HepG2 (cell line): ENCODE measurements around the gene DPP6. TPM values are rescaled to one million over a fixed set of nuclear protein-coding genes. Genes with fewer than 3 reads are reported as not detected.
A peak's percentile ranks its signal among the peaks of the same experiment; 100 is the strongest.

Experiments used
- ATAD3A ChIP-seq: sonication (generic); formaldehyde crosslinking; IDR thresholded peaks from 2 replicates; pipeline ENCODE4 v1.4.0; 2020; ENCODE audit warnings: missing genetic modification reagents
- HDAC2 ChIP-seq: sonication (generic); formaldehyde crosslinking; IDR thresholded peaks from 2 replicates; pipeline ENCODE4 v1.4.0; 2020; ENCODE audit warnings: missing genetic modification reagents
- JUND ChIP-seq: sonication (generic); formaldehyde crosslinking; IDR thresholded peaks from 2 replicates; pipeline ENCODE4 v1.8.0; 2022; ENCODE audit warnings: mild to moderate bottlenecking, missing genetic modification reagents
- MYNN ChIP-seq: sonication (generic); formaldehyde crosslinking; IDR thresholded peaks from 2 replicates; pipeline ENCODE4 v1.4.0; 2020; ENCODE audit warnings: mild to moderate bottlenecking, low read depth, missing genetic modification reagents
- POGZ ChIP-seq: sonication (generic); formaldehyde crosslinking; IDR thresholded peaks from 2 replicates; pipeline ENCODE4 v1.4.0; 2020; ENCODE audit warnings: mild to moderate bottlenecking, missing genetic modification reagents
- POLR2G ChIP-seq: fragments of 200-400 bp; formaldehyde crosslinking; IDR thresholded peaks from 2 replicates; pipeline ENCODE4 v1.6.1; 2018; ENCODE audit warnings: mild to moderate bottlenecking, low read depth, low read length, moderate library complexity
- SOX5 ChIP-seq: IDR thresholded peaks from 2 replicates; pipeline ENCODE4 v1.6.1; 2016; ENCODE audit warnings: borderline replicate concordance
- TBL1XR1 ChIP-seq: fragments of 150-350 bp; IDR thresholded peaks from 2 replicates; pipeline ENCODE4 v1.6.1; 2014; ENCODE audit warnings: borderline replicate concordance, low read length; ENCODE audit not compliant: partially characterized antibody
- U2AF2 ChIP-seq: fragments of 200-400 bp; formaldehyde crosslinking; IDR thresholded peaks from 2 replicates; pipeline ENCODE4 v1.6.1; 2017; ENCODE audit warnings: low read depth, mild to moderate bottlenecking, low read length
- ZFP90 ChIP-seq: sonication (generic); formaldehyde crosslinking; IDR thresholded peaks from 2 replicates; pipeline ENCODE4 v1.8.0; 2022; ENCODE audit warnings: missing genetic modification reagents, mild to moderate bottlenecking, inconsistent platforms, borderline replicate concordance
- ZMYM3 ChIP-seq: sonication (generic); formaldehyde crosslinking; IDR thresholded peaks from 2 replicates; pipeline ENCODE4 v1.5.1; 2020; ENCODE audit warnings: mild to moderate bottlenecking, missing genetic modification reagents
- ZNF225 ChIP-seq: sonication (generic); formaldehyde crosslinking; IDR thresholded peaks from 2 replicates; pipeline ENCODE4 v1.4.0; 2020; ENCODE audit warnings: mild to moderate bottlenecking, missing genetic modification reagents
- ZNF333 ChIP-seq: sonication (generic); formaldehyde crosslinking; IDR thresholded peaks from 2 replicates; pipeline ENCODE4 v1.4.0; 2020; ENCODE audit warnings: mild to moderate bottlenecking, missing genetic modification reagents, borderline replicate concordance
- ZNF550 ChIP-seq: sonication (generic); formaldehyde crosslinking; IDR thresholded peaks from 2 replicates; pipeline ENCODE4 v1.4.0; 2020; ENCODE audit warnings: mild to moderate bottlenecking, missing genetic modification reagents, borderline replicate concordance
- ZNF839 ChIP-seq: sonication (generic); formaldehyde crosslinking; IDR thresholded peaks from 2 replicates; pipeline ENCODE4 v1.4.0; 2020; ENCODE audit warnings: missing genetic modification reagents, mild to moderate bottlenecking, borderline replicate concordance
- polyA plus RNA-seq, 8 experiments: library from polyadenylated mRNA; depleted of rRNA in 3 of 8; stranded (reverse) in 7 of 8; unstranded in 1 of 8; fragments of >200 nt; fragmentation: Illumina TruSeq in 4 of 8; extraction: Trizol in 4 of 8; gene quantifications; 2 replicates each; pipeline versions ENCODE4 v1.2.1 to v1.2.3, GENCODE V29; 2011 to 2016; ENCODE audit warnings: low read depth in 4 of 8, missing spikeins in 1 of 8, mixed read lengths in 1 of 8; ENCODE audit not compliant: insufficient read depth in 1 of 8
- total RNA-seq, 5 experiments: library from RNA; depleted of rRNA; stranded (reverse); fragments of >200 nt; fragmentation: Illumina TruSeq; extraction: Trizol; gene quantifications; 2 replicates each; pipeline ENCODE4 v1.2.3, GENCODE V29; 2016; ENCODE audit warnings: low read depth in 1 of 5
- TF ChIP-seq, protein P1 (sequence below): fragments of 450-650 bp; IDR thresholded peaks from 2 replicates; pipeline ENCODE4 v1.6.1; 2017; ENCODE audit warnings: mild to moderate bottlenecking
- TF ChIP-seq, protein P2 (sequence below): sonication (generic); formaldehyde crosslinking; conservative IDR thresholded peaks from 2 replicates; pipeline ENCODE4 v1.4.0; 2020; ENCODE audit warnings: missing genetic modification reagents
- TF ChIP-seq, protein P3 (sequence below): sonication (generic); formaldehyde crosslinking; IDR thresholded peaks from 2 replicates; pipeline ENCODE4 v1.5.0; 2020; ENCODE audit warnings: mild to moderate bottlenecking, missing genetic modification reagents, borderline replicate concordance
- TF ChIP-seq, protein P4 (sequence below): sonication (generic); formaldehyde crosslinking; IDR thresholded peaks from 2 replicates; pipeline ENCODE4 v1.8.0; 2022; ENCODE audit warnings: mild to moderate bottlenecking, missing genetic modification reagents

The DPP6 gene
- total and polyA plus RNA-seq, 2 of the 13 experiments (the other 11 are each of a cell fraction or from before 2014, with no cell fraction given), result not detected

DNA sequence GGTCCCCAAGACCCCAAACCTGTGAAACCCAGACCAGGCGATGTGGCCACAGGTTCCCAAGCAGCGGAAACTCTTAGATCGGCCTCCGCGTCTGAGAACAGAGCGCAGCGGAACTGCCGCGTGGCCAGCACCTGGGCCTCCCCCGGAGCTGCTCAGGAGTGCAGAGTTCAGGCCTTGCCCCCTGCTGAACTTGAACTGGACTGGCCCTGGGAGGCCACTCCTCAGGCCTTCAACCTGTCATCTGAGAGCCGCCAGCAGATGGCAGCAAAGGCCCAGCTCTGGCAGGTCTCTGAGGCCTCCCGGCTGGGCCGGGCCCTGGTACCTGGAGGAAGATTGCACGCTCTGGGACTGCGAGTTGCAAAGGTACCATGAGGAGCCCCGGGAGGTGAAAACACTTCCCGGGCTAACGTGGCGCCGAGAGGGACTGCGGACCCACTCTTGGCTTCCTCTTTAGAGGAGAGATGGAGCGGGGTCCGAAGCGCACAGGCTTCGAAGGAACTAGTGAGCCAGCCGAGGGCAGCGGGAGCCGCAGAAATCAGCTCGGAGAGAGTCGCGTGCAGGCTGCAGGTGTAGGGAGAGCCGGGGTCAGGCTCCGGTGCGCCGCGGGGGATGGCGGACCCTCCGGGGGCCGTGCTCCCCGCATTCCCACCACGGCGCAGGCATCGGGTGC lies 861.6 kb downstream of the DPP6 start (continued):
- TF ChIP-seq, protein P1, sequence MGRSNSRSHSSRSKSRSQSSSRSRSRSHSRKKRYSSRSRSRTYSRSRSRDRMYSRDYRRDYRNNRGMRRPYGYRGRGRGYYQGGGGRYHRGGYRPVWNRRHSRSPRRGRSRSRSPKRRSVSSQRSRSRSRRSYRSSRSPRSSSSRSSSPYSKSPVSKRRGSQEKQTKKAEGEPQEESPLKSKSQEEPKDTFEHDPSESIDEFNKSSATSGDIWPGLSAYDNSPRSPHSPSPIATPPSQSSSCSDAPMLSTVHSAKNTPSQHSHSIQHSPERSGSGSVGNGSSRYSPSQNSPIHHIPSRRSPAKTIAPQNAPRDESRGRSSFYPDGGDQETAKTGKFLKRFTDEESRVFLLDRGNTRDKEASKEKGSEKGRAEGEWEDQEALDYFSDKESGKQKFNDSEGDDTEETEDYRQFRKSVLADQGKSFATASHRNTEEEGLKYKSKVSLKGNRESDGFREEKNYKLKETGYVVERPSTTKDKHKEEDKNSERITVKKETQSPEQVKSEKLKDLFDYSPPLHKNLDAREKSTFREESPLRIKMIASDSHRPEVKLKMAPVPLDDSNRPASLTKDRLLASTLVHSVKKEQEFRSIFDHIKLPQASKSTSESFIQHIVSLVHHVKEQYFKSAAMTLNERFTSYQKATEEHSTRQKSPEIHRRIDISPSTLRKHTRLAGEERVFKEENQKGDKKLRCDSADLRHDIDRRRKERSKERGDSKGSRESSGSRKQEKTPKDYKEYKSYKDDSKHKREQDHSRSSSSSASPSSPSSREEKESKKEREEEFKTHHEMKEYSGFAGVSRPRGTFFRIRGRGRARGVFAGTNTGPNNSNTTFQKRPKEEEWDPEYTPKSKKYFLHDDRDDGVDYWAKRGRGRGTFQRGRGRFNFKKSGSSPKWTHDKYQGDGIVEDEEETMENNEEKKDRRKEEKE, result no peak
- peak; percentile 85 for TF ChIP-seq ZMYM3 (CRISPR knock-in tag)
- no peak for TF ChIP-seq JUND
- TF ChIP-seq ZNF550, result no peak
- TF ChIP-seq ATAD3A (CRISPR knock-in tag), result no peak
- TF ChIP-seq, protein P2, sequence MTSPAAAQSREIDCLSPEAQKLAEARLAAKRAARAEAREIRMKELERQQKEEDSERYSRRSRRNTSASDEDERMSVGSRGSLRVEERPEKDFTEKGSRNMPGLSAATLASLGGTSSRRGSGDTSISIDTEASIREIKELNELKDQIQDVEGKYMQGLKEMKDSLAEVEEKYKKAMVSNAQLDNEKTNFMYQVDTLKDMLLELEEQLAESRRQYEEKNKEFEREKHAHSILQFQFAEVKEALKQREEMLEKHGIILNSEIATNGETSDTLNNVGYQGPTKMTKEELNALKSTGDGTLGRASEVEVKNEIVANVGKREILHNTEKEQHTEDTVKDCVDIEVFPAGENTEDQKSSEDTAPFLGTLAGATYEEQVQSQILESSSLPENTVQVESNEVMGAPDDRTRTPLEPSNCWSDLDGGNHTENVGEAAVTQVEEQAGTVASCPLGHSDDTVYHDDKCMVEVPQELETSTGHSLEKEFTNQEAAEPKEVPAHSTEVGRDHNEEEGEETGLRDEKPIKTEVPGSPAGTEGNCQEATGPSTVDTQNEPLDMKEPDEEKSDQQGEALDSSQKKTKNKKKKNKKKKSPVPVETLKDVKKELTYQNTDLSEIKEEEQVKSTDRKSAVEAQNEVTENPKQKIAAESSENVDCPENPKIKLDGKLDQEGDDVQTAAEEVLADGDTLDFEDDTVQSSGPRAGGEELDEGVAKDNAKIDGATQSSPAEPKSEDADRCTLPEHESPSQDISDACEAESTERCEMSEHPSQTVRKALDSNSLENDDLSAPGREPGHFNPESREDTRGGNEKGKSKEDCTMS, result no peak
- peak; percentile 80 for TF ChIP-seq HDAC2 (CRISPR knock-in tag)
- TF ChIP-seq ZNF333, result peak; percentile 67; the same call in 1 of the 2 replicates
- peak; percentile 75 for TF ChIP-seq TBL1XR1
- no peak for TF ChIP-seq U2AF2
- TF ChIP-seq, protein P3, sequence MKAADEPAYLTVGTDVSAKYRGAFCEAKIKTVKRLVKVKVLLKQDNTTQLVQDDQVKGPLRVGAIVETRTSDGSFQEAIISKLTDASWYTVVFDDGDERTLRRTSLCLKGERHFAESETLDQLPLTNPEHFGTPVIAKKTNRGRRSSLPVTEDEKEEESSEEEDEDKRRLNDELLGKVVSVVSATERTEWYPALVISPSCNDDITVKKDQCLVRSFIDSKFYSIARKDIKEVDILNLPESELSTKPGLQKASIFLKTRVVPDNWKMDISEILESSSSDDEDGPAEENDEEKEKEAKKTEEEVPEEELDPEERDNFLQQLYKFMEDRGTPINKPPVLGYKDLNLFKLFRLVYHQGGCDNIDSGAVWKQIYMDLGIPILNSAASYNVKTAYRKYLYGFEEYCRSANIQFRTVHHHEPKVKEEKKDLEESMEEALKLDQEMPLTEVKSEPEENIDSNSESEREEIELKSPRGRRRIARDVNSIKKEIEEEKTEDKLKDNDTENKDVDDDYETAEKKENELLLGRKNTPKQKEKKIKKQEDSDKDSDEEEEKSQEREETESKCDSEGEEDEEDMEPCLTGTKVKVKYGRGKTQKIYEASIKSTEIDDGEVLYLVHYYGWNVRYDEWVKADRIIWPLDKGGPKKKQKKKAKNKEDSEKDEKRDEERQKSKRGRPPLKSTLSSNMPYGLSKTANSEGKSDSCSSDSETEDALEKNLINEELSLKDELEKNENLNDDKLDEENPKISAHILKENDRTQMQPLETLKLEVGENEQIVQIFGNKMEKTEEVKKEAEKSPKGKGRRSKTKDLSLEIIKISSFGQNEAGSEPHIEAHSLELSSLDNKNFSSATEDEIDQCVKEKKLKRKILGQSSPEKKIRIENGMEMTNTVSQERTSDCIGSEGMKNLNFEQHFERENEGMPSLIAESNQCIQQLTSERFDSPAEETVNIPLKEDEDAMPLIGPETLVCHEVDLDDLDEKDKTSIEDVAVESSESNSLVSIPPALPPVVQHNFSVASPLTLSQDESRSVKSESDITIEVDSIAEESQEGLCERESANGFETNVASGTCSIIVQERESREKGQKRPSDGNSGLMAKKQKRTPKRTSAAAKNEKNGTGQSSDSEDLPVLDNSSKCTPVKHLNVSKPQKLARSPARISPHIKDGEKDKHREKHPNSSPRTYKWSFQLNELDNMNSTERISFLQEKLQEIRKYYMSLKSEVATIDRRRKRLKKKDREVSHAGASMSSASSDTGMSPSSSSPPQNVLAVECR (CRISPR knock-in tag), result peak; percentile 64; the same call in 1 of the 2 replicates
- no peak for TF ChIP-seq ZNF839 (CRISPR knock-in tag)
- TF ChIP-seq, protein P4, sequence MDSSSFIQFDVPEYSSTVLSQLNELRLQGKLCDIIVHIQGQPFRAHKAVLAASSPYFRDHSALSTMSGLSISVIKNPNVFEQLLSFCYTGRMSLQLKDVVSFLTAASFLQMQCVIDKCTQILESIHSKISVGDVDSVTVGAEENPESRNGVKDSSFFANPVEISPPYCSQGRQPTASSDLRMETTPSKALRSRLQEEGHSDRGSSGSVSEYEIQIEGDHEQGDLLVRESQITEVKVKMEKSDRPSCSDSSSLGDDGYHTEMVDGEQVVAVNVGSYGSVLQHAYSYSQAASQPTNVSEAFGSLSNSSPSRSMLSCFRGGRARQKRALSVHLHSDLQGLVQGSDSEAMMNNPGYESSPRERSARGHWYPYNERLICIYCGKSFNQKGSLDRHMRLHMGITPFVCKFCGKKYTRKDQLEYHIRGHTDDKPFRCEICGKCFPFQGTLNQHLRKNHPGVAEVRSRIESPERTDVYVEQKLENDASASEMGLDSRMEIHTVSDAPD (CRISPR knock-in tag), result no peak
- 0 out of 2 replicates have a peak, but pooled peaks have one; percentile 47 for TF ChIP-seq ZFP90 (CRISPR knock-in tag)
- TF ChIP-seq MYNN (CRISPR knock-in tag), result no peak
- 0 out of 2 replicates have a peak, but pooled peaks have one; percentile 58 for TF ChIP-seq ZNF225 (CRISPR knock-in tag)
- peak; percentile 90 for TF ChIP-seq POGZ (CRISPR knock-in tag)
- TF ChIP-seq POLR2G, result no peak
- peak; percentile 76 for TF ChIP-seq SOX5 (CRISPR knock-in tag)
